NT2/D1 (cell line): ENCODE results near the gene LRRC4B.

ENCODE experiments used
- DNase-seq: peaks from one replicate; pipeline ENCODE4 v3.0.0-alpha.2; 2011; ENCODE audit warnings: low read depth, low spot score
- H3K27me3 ChIP-seq: 2 replicates; pipeline ENCODE4 v1.6.0; 2011; ENCODE audit warnings: mild to moderate bottlenecking; ENCODE audit not compliant: insufficient read length, insufficient read depth
- H3K36me3 ChIP-seq: 2 replicates; pipeline ENCODE4 v1.6.1; 2011; ENCODE audit warnings: mild to moderate bottlenecking, low read length, mixed read lengths; ENCODE audit not compliant: insufficient read depth, insufficient read length
- H3K4me1 ChIP-seq: 2 replicates; pipeline ENCODE4 v1.5.1; 2011; ENCODE audit not compliant: insufficient read depth, insufficient read length
- H3K4me3 ChIP-seq: 2 replicates; pipeline ENCODE4 v1.5.1; 2011; ENCODE audit warnings: low read depth; ENCODE audit not compliant: insufficient read length
- H3K9ac ChIP-seq: 2 replicates; pipeline ENCODE4 v1.6.0; 2011; ENCODE audit warnings: low read depth; ENCODE audit not compliant: insufficient read length
- H3K9me3 ChIP-seq: 2 replicates; pipeline ENCODE4 v1.5.1; 2011; ENCODE audit warnings: mild to moderate bottlenecking, low read length; ENCODE audit not compliant: insufficient read depth
- SUZ12 ChIP-seq: IDR thresholded peaks from 2 replicates; pipeline ENCODE4 v1.6.1; 2011; ENCODE audit not compliant: insufficient read length, insufficient read depth; ENCODE audit errors: extremely low read depth
- YY1 ChIP-seq: IDR thresholded peaks from 2 replicates; pipeline ENCODE4 v1.6.1; 2011; ENCODE audit not compliant: insufficient read length, insufficient read depth
- ZNF274 ChIP-seq: IDR thresholded peaks from 2 replicates; pipeline ENCODE4 v1.6.1; 2011; ENCODE audit warnings: mild to moderate bottlenecking, low read depth, low read length

The LRRC4B gene

GRCh38 chr19:50514346-50515167 lies 53.7 kb downstream of the LRRC4B start:
- H3K9ac ChIP-seq, result no peak overlapping the region
- H3K4me3 ChIP-seq, result no peak overlapping the region
- H3K27me3 ChIP-seq, result no peaks in the 10 kb centered on the region
- H3K9me3 ChIP-seq, result no peaks in the 10 kb centered on the region
- H3K4me1 ChIP-seq, result peaks cover 19% of the 10 kb centered on the region
- TF ChIP-seq ZNF274 (no peak), YY1 (no peak), SUZ12 (no peak)
- no peak for DNase-seq
- H3K36me3 ChIP-seq, result peaks cover 22% of the 10 kb centered on the region

- DNase-seq, result no peak
- TF ChIP-seq SUZ12, result no peak
- TF ChIP-seq YY1, result no peak
- TF ChIP-seq ZNF274, result no peak
- Histone ChIP-seq H3K9me3 (no peaks in the 10 kb centered on the region), H3K4me1 (peaks cover 19% of the 10 kb centered on the region), H3K9ac (peak within 1 kb of the TSS; percentile 32), H3K36me3 (peaks cover 18% of the 10 kb centered on the region), H3K27me3 (no peaks in the 10 kb centered on the region), H3K4me3 (no peak within 1 kb of the TSS)
These were observed 54.4 kb downstream of the LRRC4B start, which contains the start of gene ASPDH for GRCh38 chr19:50513746-50514345. TSS of gene ASPDH (minus strand) at chr19:50513913. CDS start at chr19:50513823, 90 bp downstream.

- Histone ChIP-seq H3K27me3 (no peaks in the 10 kb centered on the region), H3K36me3 (peaks cover 11% of the 10 kb centered on the region), H3K9ac (peak overlapping the region; percentile 32), H3K4me3 (no peak overlapping the region), H3K9me3 (no peaks in the 10 kb centered on the region), H3K4me1 (peaks cover 20% of the 10 kb centered on the region)
- no peak for DNase-seq
- TF ChIP-seq SUZ12 (no peak), ZNF274 (no peak), YY1 (no peak)
These were observed 55.1 kb downstream of the LRRC4B start for GRCh38 chr19:50512999-50513745.

DNA sequence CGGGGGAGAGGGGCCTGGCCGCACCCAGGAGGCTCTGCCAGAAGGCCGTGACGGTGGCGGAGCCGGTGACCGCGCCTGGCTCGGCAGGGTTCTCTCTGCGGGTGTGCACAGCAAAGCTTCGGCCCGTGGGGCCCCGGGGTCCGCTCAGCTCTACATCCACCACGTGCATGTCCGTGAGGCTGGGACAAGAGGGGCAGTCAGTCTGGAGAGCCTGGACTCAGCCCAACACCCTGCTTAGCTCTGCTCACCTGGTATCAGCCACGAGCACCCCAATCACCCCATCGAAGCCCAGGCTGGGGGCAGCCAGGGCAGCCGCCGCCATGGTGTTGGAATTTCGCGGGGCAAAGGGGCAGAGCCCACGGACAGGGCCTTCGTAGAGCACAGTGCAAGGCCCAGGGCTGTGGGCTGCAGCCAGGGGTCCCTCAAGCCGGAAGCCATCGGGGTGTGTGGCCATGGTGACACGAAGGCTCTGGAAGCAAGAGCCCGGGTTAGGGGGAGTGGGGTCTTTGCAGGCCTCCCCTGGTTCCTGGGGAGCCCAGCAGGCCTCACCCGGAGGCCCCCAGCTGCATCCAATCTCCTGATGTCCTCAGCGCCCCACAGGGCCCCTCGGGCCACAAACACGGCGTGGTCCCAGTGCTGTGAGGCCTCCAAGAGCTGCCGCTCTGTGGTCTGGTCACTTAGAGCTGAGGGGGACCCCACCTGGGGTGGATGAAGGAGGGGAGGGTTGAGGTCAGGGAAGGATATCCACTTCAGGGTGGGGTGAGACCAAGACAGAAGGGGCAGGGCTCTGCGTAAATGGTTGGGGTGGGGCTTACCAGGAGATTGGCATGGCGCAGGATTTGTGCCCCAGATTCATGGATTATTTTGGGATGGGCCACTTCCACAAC lies 55.9 kb downstream of the LRRC4B start:
- TF ChIP-seq YY1 (no peak), SUZ12 (no peak), ZNF274 (no peak)
- Histone ChIP-seq H3K9me3 (no peaks in the 10 kb centered on the region), H3K9ac (peak overlapping the region; percentile 85), H3K4me1 (peaks cover 20% of the 10 kb centered on the region), H3K36me3 (peaks cover 3% of the 10 kb centered on the region), H3K4me3 (peak overlapping the region; percentile 42), H3K27me3 (no peaks in the 10 kb centered on the region)
- no peak for DNase-seq

GRCh38 chr19:50511069-50511822 lies 57.0 kb downstream of the LRRC4B start, which contains the start of gene JOSD2:
TSS of gene JOSD2 (minus strand) at chr19:50511191. CDS start at chr19:50510431, 760 bp downstream.
- peak within 1 kb of the TSS; percentile 52 for H3K4me3 ChIP-seq
- H3K4me1 ChIP-seq, result peaks cover 20% of the 10 kb centered on the region
- H3K9ac ChIP-seq, result peak within 1 kb of the TSS; percentile 85
- TF ChIP-seq ZNF274, result no peak
- no peak for TF ChIP-seq SUZ12
- no peak for TF ChIP-seq YY1
- peak; percentile 93 for DNase-seq
- H3K9me3 ChIP-seq, result no peaks in the 10 kb centered on the region
- no peaks in the 10 kb centered on the region for H3K36me3 ChIP-seq
- H3K27me3 ChIP-seq, result no peaks in the 10 kb centered on the region

DNA sequence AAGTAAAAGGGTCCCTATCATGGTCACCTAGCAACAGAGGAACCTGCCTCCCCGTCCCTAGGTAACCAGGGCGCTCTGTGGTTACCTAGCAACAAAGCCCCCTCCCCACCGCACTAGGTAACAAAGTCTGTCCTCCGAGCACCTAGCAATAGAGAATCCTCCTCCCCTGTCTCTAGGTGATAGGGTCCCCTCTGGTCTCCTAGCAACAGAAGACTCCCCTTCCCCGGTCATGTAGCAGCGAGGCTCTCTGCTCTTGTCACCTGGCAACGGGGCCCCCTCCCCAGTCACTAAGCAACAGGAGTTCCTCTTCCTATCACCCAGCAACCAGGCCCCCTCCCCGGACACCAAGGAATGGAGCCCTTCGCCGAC lies 57.6 kb downstream of the LRRC4B start:
- peak overlapping the region; percentile 52 for H3K4me3 ChIP-seq
- DNase-seq, result peak; percentile 18
- peak overlapping the region; percentile 26 for H3K9ac ChIP-seq
- no peaks in the 10 kb centered on the region for H3K27me3 ChIP-seq
- TF ChIP-seq ZNF274, result no peak
- TF ChIP-seq SUZ12, result no peak
- TF ChIP-seq YY1, result no peak
- H3K9me3 ChIP-seq, result no peaks in the 10 kb centered on the region
- H3K36me3 ChIP-seq, result no peaks in the 10 kb centered on the region
- peaks cover 20% of the 10 kb centered on the region for H3K4me1 ChIP-seq
